ENCODE results near the gene EPHB1. TPM values are rescaled to one million over a fixed set of nuclear protein-coding genes. Genes with fewer than 3 reads are reported as not detected.

The EPHB1 gene
- total RNA-seq, 1 experiment from 2014 or later, result 7.0 TPM

DNA sequence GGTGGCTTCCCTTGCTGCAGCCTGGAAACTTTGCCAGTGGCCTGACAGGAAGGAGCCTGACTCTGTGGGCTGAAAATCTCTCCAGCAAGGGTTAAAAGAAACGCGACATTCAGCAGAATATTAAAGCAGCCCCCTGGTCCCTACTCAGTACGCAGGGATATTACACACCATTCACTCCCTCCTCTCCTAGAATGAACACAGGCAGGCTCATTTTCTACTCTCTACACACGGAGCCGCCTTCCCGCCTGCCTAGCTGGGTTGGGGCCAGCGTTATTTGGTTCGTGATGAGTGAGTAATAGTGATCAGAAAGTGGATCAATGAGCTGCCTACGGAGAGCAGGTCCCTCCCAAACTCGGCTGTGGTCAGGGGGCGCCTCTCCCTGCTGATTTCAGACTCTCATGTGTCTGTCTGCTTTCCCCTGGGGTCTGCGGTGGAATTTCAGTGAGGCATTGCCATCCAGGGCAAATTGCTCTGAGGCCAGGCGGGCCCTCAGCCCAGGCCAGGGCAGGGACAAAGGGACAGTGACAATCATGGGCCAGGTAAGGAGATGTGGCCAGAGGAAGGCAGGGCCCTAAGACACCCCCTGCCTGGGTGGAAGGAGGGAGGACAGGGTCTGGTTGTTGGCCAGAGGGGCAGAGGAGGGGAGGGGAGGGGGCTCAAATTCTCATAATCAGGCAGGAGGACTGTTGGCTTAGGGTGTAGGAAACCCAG is 2.8 kb downstream of the EPHB1 start (continued):
- TF ChIP-seq MYBL2 (CRISPR knock-in tag; IDR thresholded peaks at IDR 0.05) (no peak), E2F4 (CRISPR knock-in tag; IDR thresholded peaks at IDR 0.05; ENCODE audit: borderline replicate concordance, low read depth) (no peak), NR1H2 (CRISPR knock-in tag; IDR thresholded peaks at IDR 0.05) (no peak), ZNF121 (CRISPR knock-in tag; IDR thresholded peaks at IDR 0.05) (no peak)
- TF ChIP-seq, protein P1, sequence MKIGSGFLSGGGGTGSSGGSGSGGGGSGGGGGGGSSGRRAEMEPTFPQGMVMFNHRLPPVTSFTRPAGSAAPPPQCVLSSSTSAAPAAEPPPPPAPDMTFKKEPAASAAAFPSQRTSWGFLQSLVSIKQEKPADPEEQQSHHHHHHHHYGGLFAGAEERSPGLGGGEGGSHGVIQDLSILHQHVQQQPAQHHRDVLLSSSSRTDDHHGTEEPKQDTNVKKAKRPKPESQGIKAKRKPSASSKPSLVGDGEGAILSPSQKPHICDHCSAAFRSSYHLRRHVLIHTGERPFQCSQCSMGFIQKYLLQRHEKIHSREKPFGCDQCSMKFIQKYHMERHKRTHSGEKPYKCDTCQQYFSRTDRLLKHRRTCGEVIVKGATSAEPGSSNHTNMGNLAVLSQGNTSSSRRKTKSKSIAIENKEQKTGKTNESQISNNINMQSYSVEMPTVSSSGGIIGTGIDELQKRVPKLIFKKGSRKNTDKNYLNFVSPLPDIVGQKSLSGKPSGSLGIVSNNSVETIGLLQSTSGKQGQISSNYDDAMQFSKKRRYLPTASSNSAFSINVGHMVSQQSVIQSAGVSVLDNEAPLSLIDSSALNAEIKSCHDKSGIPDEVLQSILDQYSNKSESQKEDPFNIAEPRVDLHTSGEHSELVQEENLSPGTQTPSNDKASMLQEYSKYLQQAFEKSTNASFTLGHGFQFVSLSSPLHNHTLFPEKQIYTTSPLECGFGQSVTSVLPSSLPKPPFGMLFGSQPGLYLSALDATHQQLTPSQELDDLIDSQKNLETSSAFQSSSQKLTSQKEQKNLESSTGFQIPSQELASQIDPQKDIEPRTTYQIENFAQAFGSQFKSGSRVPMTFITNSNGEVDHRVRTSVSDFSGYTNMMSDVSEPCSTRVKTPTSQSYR (CRISPR knock-in tag; IDR thresholded peaks at IDR 0.05), result no peak

GRCh38 chr3:134798681-134799311 is 3.7 kb downstream of the EPHB1 start:
- POLR2A ChIA-PET, result no interaction called here

GRCh38 chr3:134799393-134799792 is 4.3 kb downstream of the EPHB1 start:
- ChIA-PET CTCF (interaction anchor here (1.2 kb wide), 1 partner anchor 39 kb away, joined by 4 read pairs; no protein-coding TSS in a partner anchor), POLR2A (no interaction called here)
- Mint-ChIP-seq H3K27me3 (ENCODE audit: low read depth) (peaks cover 44% of the 10 kb centered on the region), H3K4me3 (no peak overlapping the region), H3K4me1 (peaks cover 20% of the 10 kb centered on the region), H3K9me3 (no peaks in the 10 kb centered on the region), H3K36me3 (no peaks in the 10 kb centered on the region), H3K27ac (no peak overlapping the region)
- ATAC-seq (no peak), DNase-seq (ENCODE audit: low spot score) (no peak)
- TF ChIP-seq CREM (CRISPR knock-in tag; IDR thresholded peaks at IDR 0.05) (no peak), ELF4 (CRISPR knock-in tag; IDR thresholded peaks at IDR 0.05; ENCODE audit: low read depth) (no peak), ATF1 (CRISPR knock-in tag; IDR thresholded peaks at IDR 0.05) (no peak), TEAD1 (CRISPR knock-in tag; IDR thresholded peaks at IDR 0.05) (no peak), CTCF (IDR thresholded peaks at IDR 0.05) (no peak), IRF2 (CRISPR knock-in tag; IDR thresholded peaks at IDR 0.05; ENCODE audit: borderline replicate concordance, low read depth) (no peak), SMAD3 (CRISPR knock-in tag; IDR thresholded peaks at IDR 0.05; ENCODE audit: borderline replicate concordance) (no peak), SMAD4 (CRISPR knock-in tag; IDR thresholded peaks at IDR 0.05) (no peak)

More at GRCh38 chr3:134798681-134799311, 3.7 kb downstream of the EPHB1 start:
- Mint-ChIP-seq H3K27me3 (ENCODE audit: low read depth) (peaks cover 50% of the 10 kb centered on the region), H3K4me1 (peaks cover 20% of the 10 kb centered on the region), H3K36me3 (no peaks in the 10 kb centered on the region), H3K27ac (no peak overlapping the region), H3K4me3 (no peak overlapping the region), H3K9me3 (no peaks in the 10 kb centered on the region)
- DNase-seq (ENCODE audit: low spot score), result no peak
- ATAC-seq, result no peak
- TF ChIP-seq ZNF423 (CRISPR knock-in tag; IDR thresholded peaks at IDR 0.05) (no peak), ZNF317 (CRISPR knock-in tag; IDR thresholded peaks at IDR 0.05; ENCODE audit: borderline replicate concordance, low read depth) (no peak)
- CTCF ChIA-PET, result interaction anchor here (0.6 to 1.2 kb wide), 2 partner anchors 40 to 209 kb away, joined by 3 to 4 read pairs; no protein-coding TSS in a partner anchor
